GM21528 (cell line): ENCODE data around the gene SP110.
A peak's percentile ranks its signal among the peaks of the same experiment; 100 is the strongest.
"Not testable (repeated sequence)": the region's sequence is repeated elsewhere in the genome, so short reads cannot be mapped to it uniquely, and the experiment has no call there.

Source experiments
- ATAC-seq: cut with Tn5 transposase; IDR thresholded peaks from one replicate; pipeline ENCODE4 v1.9.1; 2021; ENCODE audit warnings: mild to moderate bottlenecking, moderate library complexity; ENCODE audit not compliant: unreplicated experiment, low FRiP score

Gene SP110

GRCh38 chr2:230225486-230225885 lies 5.7 kb upstream of the SP110 start, which contains the start of gene SP140:
Gene SP140 (plus strand): TSS chr2:230225736. CDS start chr2:230225845, 109 bp downstream.
- ATAC-seq, result peak; percentile 74

GRCh38 chr2:230224458-230224857 lies 4.7 kb upstream of the SP110 start:
- no peak for ATAC-seq

- ATAC-seq, result not testable (repeated sequence)
Observed at GRCh38 chr2:230222829-230223228, 3.0 kb upstream of the SP110 start.

- ATAC-seq, result no peak
Observed at GRCh38 chr2:230221493-230221892, 1.7 kb upstream of the SP110 start.

DNA sequence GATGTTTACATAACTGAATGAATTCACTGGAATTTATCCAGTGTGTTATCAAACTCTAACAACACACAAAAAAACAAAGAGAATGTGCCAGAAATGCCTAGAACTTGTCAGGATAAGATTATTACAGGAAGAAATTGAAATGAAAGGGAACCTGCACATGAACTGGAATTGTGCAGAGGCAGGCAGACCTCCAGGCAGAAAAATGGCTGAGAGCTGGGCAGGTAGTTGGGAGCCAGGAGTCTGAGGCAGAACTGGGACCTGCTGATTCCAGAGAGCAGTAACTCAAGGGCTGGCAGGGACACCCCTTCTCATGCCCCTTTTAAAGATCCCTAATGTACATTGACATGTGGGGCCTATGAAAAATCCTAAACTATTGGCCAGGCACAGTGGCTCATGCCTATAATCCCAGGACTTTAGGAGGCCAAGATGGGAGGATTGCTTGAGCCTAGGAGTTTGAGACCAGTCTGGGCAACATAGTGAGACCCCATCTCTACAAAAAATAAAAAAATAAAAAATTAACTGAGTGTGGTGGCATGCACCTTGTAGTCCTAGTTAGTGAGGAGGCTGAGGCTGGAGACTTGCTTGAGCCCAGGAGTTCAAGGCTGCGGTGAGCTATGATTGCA lies 674 bp upstream of the SP110 start:
- no peak for ATAC-seq

DNA sequence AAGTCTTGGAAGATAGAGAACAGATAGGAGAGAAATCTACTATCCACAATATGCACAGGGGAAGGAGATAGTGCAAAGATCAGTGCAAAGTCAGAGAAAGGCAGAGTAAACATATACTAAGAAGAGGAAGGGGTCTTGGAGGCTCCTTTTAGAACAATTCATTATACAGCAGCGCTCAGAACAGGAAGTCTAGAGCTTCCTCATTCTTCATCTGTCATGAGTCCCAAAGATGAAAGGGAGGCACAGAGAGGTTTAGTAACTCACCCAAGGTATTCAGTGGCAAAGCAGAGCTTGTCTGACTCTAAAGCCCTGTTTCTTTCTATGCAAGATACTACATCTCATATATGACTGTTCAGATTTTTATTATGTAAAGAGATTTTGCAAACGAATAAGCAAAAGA lies 1.4 kb downstream of the SP110 start:
- no peak for ATAC-seq

DNA sequence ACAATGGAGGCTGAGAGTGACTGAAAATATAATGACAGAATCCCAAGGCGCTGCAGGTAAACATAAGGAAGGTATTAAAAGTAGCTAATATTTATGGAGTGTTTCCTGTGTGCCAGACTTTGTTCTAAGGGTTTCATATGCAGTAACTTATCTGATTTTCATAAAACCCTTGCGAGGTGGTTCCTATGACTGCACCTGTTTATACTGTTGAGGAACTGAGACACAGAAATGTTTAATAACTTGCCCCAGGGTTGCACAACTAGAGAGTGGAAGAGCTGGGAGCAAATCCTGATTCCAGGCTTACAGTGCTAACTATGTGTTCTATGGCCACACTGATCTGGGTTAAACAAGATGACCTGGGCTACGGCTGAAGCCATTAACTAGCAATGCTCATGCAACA lies 2.4 kb downstream of the SP110 start:
- ATAC-seq, result no peak

DNA sequence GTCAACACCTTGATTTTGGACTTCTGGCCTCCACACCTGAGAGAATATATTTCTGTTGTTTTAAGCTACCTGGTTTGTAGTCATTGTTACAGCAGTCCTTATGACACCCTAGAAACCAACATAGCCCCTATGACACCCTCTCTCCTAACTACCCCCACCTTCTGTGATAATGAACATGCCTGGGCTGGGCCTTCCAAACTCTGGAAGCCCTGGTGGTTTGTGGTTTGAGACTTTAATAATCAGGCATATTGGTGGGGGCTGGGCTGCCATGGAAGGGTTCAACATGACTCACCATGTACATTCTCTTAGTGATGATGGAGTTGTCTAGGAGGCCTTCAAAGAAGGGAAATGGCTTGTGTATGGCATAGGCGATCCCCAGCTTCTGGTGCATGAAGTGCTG lies 3.3 kb downstream of the SP110 start:
- ATAC-seq, result no peak

DNA sequence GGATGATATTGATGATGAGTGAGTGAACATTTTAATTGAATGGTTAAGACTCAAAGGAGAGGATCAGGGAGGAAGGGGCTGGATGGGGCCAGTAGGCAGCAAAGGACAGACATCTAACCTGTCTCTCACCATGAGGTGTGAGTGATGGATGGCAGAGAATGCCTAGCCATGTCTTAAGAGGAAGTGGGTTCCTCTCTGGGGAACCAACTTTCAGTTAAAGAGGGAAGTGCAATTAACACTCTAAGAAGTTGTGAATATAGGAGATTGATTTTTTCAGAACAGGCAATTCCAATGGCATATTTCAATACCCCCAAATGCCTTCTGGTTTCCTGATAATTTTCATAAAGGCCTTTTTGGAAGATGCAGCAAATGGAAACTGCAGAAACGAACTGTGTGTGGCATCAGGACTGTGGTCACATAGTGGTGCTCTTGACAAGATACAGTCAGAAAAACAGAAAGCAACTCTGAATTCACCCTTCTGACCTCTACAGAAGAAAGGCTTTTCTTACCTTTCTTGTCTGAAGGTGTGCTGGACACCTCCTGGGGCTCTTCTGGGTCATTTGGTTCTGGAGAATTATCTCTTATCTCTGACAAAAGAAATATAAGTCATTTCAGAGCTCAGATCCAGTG lies 10.2 kb downstream of the SP110 start:
- ATAC-seq, result peak; percentile 63

GRCh38 chr2:230208576-230208975 lies 11.2 kb downstream of the SP110 start:
- no peak for ATAC-seq

DNA sequence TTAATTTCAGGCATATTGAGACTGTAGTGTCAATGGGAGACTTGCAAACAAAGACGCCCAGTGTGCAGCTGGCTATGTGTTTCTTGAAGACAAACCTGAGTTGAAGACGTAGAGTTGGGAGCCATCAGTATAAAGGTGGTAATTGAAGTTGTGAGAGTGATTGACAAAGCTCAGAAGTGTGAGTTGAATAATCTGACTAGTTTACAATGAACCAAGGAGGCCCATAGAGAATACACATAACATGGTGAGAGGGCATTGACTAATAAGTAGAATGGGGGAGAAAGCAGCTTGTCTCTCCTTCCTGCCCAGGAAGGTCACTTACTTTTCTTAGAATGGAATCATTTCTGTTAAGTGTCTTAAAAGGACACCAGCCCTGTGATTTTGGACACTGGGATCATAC lies 14.1 kb downstream of the SP110 start:
- ATAC-seq, result no peak

- peak; percentile 49 for ATAC-seq
Observed at GRCh38 chr2:230205034-230205433, 14.8 kb downstream of the SP110 start.

GRCh38 chr2:230203110-230203676 lies 16.6 kb downstream of the SP110 start:
- ATAC-seq, result peak; percentile 52

GRCh38 chr2:230202430-230203109 lies 17.2 kb downstream of the SP110 start:
- ATAC-seq, result peak; percentile 50

GRCh38 chr2:230184727-230185578 lies 34.8 kb downstream of the SP110 start:
- ATAC-seq, result no peak

- no peak for ATAC-seq
Observed at GRCh38 chr2:230181195-230181594, 38.6 kb downstream of the SP110 start.

- no peak for ATAC-seq
Observed at GRCh38 chr2:230179907-230180306, 39.9 kb downstream of the SP110 start.

DNA sequence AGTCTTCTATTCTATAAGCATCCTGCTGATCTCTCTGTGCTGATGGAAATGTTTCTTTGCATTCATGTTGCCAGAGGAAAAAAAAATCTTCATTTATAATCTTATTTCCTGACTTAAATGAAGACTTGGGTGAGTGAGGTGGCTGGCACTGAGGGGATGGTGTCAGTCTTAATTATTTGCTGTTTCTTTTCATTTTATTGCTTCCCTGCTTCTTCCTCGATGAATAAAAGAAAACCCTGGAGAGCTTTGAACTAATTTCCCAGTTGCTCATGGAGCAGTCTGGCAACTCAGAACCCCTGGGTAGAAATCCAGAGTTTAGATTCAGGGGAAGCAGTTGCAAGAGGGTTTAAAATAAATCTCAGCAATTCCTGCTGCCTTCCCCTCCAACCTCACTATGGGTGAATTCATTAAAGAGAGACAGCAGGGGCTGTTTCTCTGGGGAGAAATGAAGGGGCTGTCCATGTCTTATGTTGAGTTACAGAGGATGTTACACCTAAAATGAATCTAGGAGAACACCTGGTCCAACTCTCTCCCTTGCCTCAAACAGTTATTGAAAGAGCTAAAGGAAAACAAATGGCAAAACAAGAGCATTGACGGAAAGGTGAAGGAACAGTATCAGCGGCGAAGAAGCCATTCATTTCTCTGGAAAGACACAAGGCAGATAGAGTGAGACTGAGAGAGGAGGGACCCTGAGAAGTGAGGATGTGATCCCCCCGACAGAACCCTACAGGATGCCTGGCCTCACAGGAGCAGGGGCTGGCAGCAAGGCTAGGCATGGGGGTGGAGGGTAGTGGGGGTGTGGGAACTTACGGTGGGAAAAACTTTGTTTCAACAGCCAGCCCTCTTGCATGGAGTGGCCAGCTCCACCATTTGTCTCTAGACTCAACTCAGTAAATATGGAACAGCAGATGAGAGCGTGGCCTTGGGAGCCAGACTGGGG lies 41.0 kb downstream of the SP110 start:
- no peak for ATAC-seq

GRCh38 chr2:230176996-230177395 lies 42.8 kb downstream of the SP110 start:
- ATAC-seq, result no peak
